WTC11 (cell line): ENCODE measurements around the gene SETD4. TPM values are rescaled to one million over a fixed set of nuclear protein-coding genes. Genes with fewer than 3 reads are reported as not detected.

Experiments used
- ATAC-seq: fragments of 200-7000 bp; cut with Tn5 transposase; 2 replicates; pipeline ENCODE4 v1.10.0; 2021; ENCODE audit warnings: mild to moderate bottlenecking, moderate library complexity
- CTCF ChIA-PET: fragments of 300-600 bp; sonication (Branson Sonifier 250); formaldehyde crosslinking; loops from one replicate; lab custom pipeline; 2021; ENCODE audit warnings: antibody characterized with exemption; lab: Charles Lee
- POLR2A ChIA-PET: fragments of 350-600 bp; sonication (Branson Sonifier 250); formaldehyde crosslinking; loops from one replicate; lab custom pipeline; 2021; ENCODE audit warnings: antibody characterized with exemption; lab: Charles Lee
- DNase-seq: peaks from one replicate; pipeline ENCODE4 v3.0.0; 2021; ENCODE audit warnings: low spot score
- H3K27ac Mint-ChIP-seq: 2 replicates; pipeline ENCODE4 v1.8.0; 2021; ENCODE audit warnings: mixed read lengths
- H3K27me3 Mint-ChIP-seq: 2 replicates; pipeline ENCODE4 v1.8.0; 2021; ENCODE audit warnings: low read depth, mild to moderate bottlenecking, moderate library complexity, mixed read lengths
- H3K36me3 Mint-ChIP-seq: 2 replicates; pipeline ENCODE4 v1.8.0; 2021; ENCODE audit warnings: mixed read lengths
- H3K4me1 Mint-ChIP-seq: 2 replicates; pipeline ENCODE4 v1.8.0; 2022; ENCODE audit warnings: mixed read lengths
- H3K4me3 Mint-ChIP-seq: 2 replicates; pipeline ENCODE4 v1.8.0; 2021; ENCODE audit warnings: mild to moderate bottlenecking, moderate library complexity, mixed read lengths
- H3K9me3 Mint-ChIP-seq: 2 replicates; pipeline ENCODE4 v1.8.0; 2021; ENCODE audit warnings: mixed read lengths
- AR ChIP-seq: fragments of 250-450 bp; sonication (Bioruptor Pico); IDR thresholded peaks from 2 replicates; pipeline ENCODE4 v1.9.0; 2021; ENCODE audit warnings: mild to moderate bottlenecking
- ARID4B ChIP-seq: sonication (generic); formaldehyde crosslinking; IDR thresholded peaks from 2 replicates; pipeline ENCODE4 v1.8.0; 2023; ENCODE audit warnings: missing genetic modification reagents, mild to moderate bottlenecking, borderline replicate concordance
- FOXP4 ChIP-seq: sonication (generic); formaldehyde crosslinking; IDR thresholded peaks from 2 replicates; pipeline ENCODE4 v1.8.0; 2022; ENCODE audit warnings: mild to moderate bottlenecking, missing genetic modification reagents
- JAZF1 ChIP-seq: fragments of 250-450 bp; sonication (Bioruptor Pico); IDR thresholded peaks from 2 replicates; pipeline ENCODE4 v1.9.0; 2021; ENCODE audit warnings: moderate library complexity, mild to moderate bottlenecking, inconsistent platforms
- MXD4 ChIP-seq: fragments of 250-450 bp; sonication (Bioruptor Pico); IDR thresholded peaks from 2 replicates; pipeline ENCODE4 v1.8.0; 2021; ENCODE audit warnings: mild to moderate bottlenecking, moderate library complexity, borderline replicate concordance
- NFATC4 ChIP-seq: fragments of 250-450 bp; sonication (Bioruptor Pico); IDR thresholded peaks from 2 replicates; pipeline ENCODE4 v1.9.0; 2021; ENCODE audit warnings: mild to moderate bottlenecking
- NFE2L1 ChIP-seq: sonication (generic); formaldehyde crosslinking; IDR thresholded peaks from 2 replicates; pipeline ENCODE4 v1.8.1; 2023; ENCODE audit warnings: missing genetic modification reagents
- PRDM15 ChIP-seq: sonication (generic); formaldehyde crosslinking; IDR thresholded peaks from 2 replicates; pipeline ENCODE4 v1.8.0; 2022; ENCODE audit warnings: missing genetic modification reagents
- PRRX2 ChIP-seq: fragments of 250-450 bp; sonication (Bioruptor Pico); IDR thresholded peaks from 2 replicates; pipeline ENCODE4 v1.8.0; 2021; ENCODE audit warnings: mild to moderate bottlenecking
- USF1 ChIP-seq: sonication (generic); formaldehyde crosslinking; IDR thresholded peaks from 2 replicates; pipeline ENCODE4 v1.8.0; 2022; ENCODE audit warnings: mild to moderate bottlenecking, missing genetic modification reagents
- ZNF396 ChIP-seq: fragments of 250-450 bp; sonication (Bioruptor Pico); IDR thresholded peaks from 2 replicates; pipeline ENCODE4 v1.8.0; 2021; ENCODE audit warnings: mild to moderate bottlenecking, moderate library complexity, borderline replicate concordance
- ZNF423 ChIP-seq: fragments of 250-450 bp; sonication (Bioruptor Pico); IDR thresholded peaks from 2 replicates; pipeline ENCODE4 v2.1.2; 2022; ENCODE audit warnings: mild to moderate bottlenecking, moderate library complexity
- total RNA-seq: library from RNA; stranded (reverse); gene quantifications from 3 replicates; pipeline ENCODE4 v1.2.3, GENCODE V29; 2021

Gene SETD4
- total RNA-seq, 1 experiment from 2014 or later, result 64.8 TPM

GRCh38 chr21:36080386-36080785 lies 20.1 kb upstream of the SETD4 start (continued):
- no peak for TF ChIP-seq ZNF396 (CRISPR knock-in tag)

- no peak overlapping the region for H3K27ac Mint-ChIP-seq
- CTCF ChIA-PET, result interaction anchor here (1.4 kb wide), 1 partner anchor 8 kb away, joined by 6 read pairs; no protein-coding TSS in a partner anchor
- H3K4me1 Mint-ChIP-seq, result peaks cover 28% of the 10 kb centered on the region
- ATAC-seq, result no peak
- H3K36me3 Mint-ChIP-seq, result peaks cover 3% of the 10 kb centered on the region; the same call in 1 of the 2 replicates
- H3K4me3 Mint-ChIP-seq, result no peak overlapping the region
- DNase-seq, result no peak
- H3K9me3 Mint-ChIP-seq, result 0 out of 2 replicates have a peak, but pooled peaks cover 3% of the 10 kb centered on the region
- H3K27me3 Mint-ChIP-seq, result no peaks in the 10 kb centered on the region; the same call in 1 of the 2 replicates
- TF ChIP-seq ARID4B (CRISPR knock-in tag) (no peak), MXD4 (CRISPR knock-in tag) (no peak)
- POLR2A ChIA-PET, result no interaction called here
Measured at GRCh38 chr21:36079671-36080070, 19.3 kb upstream of the SETD4 start.

GRCh38 chr21:36079010-36079649 lies 18.8 kb upstream of the SETD4 start:
- H3K27ac Mint-ChIP-seq, result no peak overlapping the region; the same call in 1 of the 2 replicates
- DNase-seq (no peak), ATAC-seq (no peak)
- peaks cover 3% of the 10 kb centered on the region; the same call in 1 of the 2 replicates for H3K36me3 Mint-ChIP-seq
- H3K4me3 Mint-ChIP-seq, result no peak overlapping the region
- ChIA-PET POLR2A (no interaction called here), CTCF (interaction anchor here (0.6 to 1.4 kb wide), 2 partner anchors 8 to 309 kb away, joined by 3 to 6 read pairs; no protein-coding TSS in a partner anchor)
- peaks cover 31% of the 10 kb centered on the region for H3K4me1 Mint-ChIP-seq
- H3K9me3 Mint-ChIP-seq, result 0 out of 2 replicates have a peak, but pooled peaks cover 3% of the 10 kb centered on the region
- no peaks in the 10 kb centered on the region; the same call in 1 of the 2 replicates for H3K27me3 Mint-ChIP-seq
- no peak for TF ChIP-seq ARID4B (CRISPR knock-in tag)
- TF ChIP-seq ZNF423 (CRISPR knock-in tag), result no peak
- no peak for TF ChIP-seq NFE2L1
- no peak for TF ChIP-seq USF1 (CRISPR knock-in tag)
- no peak for TF ChIP-seq FOXP4 (CRISPR knock-in tag)
- no peak for TF ChIP-seq MXD4 (CRISPR knock-in tag)
- TF ChIP-seq PRRX2 (CRISPR knock-in tag), result no peak
- no peak for TF ChIP-seq NFATC4 (CRISPR knock-in tag)
- TF ChIP-seq PRDM15 (CRISPR knock-in tag), result no peak
- no peak for TF ChIP-seq AR (CRISPR knock-in tag)
- TF ChIP-seq JAZF1 (CRISPR knock-in tag), result no peak
